Ishikawa (cell line): ENCODE data around the gene ITSN2.

ENCODE experiments used
- CEBPB ChIP-seq: IDR thresholded peaks from 2 replicates; pipeline ENCODE4 v1.6.1; 2012
- TAF1 ChIP-seq: IDR thresholded peaks from 2 replicates; pipeline ENCODE4 v1.6.1; 2012; ENCODE audit warnings: low read depth, mild to moderate bottlenecking
- TEAD4 ChIP-seq: IDR thresholded peaks from 2 replicates; pipeline ENCODE4 v1.6.1; 2012
- TF ChIP-seq, protein P1 (sequence below): IDR thresholded peaks from 2 replicates; pipeline ENCODE4 v1.6.1; 2012
- TF ChIP-seq, protein P2 (sequence below): IDR thresholded peaks from 2 replicates; pipeline ENCODE4 v1.6.1; 2012; ENCODE audit warnings: low read depth, mild to moderate bottlenecking

DNA sequence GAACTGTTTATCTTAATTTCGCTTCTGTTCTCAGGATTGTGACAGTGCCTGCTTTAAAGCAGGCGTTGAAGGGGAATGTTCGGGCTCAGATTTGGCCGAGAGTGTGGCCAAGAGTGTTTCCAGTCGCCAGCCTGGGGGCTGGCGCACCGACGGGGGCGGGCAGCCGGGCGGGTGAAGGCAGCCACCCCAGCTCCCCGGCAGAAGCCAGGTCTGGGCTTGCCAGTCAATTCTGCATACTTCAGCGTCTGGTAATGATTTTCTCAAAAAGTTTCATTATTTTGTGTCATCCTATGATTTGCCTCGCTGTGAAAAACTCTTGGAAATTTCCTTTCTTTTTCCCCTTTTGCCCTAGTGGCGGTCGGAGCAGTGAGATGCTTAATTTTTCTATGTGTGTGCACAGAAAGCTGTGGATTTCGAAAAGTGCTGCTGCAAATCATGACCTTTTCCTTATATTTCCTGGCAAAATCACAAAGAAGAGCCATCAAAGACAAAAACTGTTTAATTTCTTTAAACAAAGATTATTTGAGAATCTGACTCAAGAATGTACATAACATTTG is 184.6 kb downstream of the ITSN2 start:
- TF ChIP-seq, protein P1, sequence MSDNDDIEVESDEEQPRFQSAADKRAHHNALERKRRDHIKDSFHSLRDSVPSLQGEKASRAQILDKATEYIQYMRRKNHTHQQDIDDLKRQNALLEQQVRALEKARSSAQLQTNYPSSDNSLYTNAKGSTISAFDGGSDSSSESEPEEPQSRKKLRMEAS, result no peak
- no peak for TF ChIP-seq TEAD4
- TF ChIP-seq, protein P2, sequence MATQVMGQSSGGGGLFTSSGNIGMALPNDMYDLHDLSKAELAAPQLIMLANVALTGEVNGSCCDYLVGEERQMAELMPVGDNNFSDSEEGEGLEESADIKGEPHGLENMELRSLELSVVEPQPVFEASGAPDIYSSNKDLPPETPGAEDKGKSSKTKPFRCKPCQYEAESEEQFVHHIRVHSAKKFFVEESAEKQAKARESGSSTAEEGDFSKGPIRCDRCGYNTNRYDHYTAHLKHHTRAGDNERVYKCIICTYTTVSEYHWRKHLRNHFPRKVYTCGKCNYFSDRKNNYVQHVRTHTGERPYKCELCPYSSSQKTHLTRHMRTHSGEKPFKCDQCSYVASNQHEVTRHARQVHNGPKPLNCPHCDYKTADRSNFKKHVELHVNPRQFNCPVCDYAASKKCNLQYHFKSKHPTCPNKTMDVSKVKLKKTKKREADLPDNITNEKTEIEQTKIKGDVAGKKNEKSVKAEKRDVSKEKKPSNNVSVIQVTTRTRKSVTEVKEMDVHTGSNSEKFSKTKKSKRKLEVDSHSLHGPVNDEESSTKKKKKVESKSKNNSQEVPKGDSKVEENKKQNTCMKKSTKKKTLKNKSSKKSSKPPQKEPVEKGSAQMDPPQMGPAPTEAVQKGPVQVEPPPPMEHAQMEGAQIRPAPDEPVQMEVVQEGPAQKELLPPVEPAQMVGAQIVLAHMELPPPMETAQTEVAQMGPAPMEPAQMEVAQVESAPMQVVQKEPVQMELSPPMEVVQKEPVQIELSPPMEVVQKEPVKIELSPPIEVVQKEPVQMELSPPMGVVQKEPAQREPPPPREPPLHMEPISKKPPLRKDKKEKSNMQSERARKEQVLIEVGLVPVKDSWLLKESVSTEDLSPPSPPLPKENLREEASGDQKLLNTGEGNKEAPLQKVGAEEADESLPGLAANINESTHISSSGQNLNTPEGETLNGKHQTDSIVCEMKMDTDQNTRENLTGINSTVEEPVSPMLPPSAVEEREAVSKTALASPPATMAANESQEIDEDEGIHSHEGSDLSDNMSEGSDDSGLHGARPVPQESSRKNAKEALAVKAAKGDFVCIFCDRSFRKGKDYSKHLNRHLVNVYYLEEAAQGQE, result no peak
- no peak for TF ChIP-seq TAF1
- no peak for TF ChIP-seq CEBPB
